Measurements from ENCODE around the gene BHLHE41. TPM values are rescaled to one million over a fixed set of nuclear protein-coding genes. Genes with fewer than 3 reads are reported as not detected.

Gene BHLHE41
- total RNA-seq (ENCODE audit: low replicate concordance), result 0.12 TPM in 1 of 2 replicates, not detected in the other

GRCh38 chr12:26124446-26125399, at the start of gene BHLHE41:
BHLHE41 (minus strand) TSS chr12:26125037; CDS start chr12:26124779, 258 bp downstream.
- Histone ChIP-seq H3K4me3 (peak within 1 kb of the TSS; percentile 58), H2AFZ (replicated peaks) (peak within 1 kb of the TSS; percentile 19), H3K4me2 (peak within 1 kb of the TSS; percentile 91), H3K27ac (no peak within 1 kb of the TSS), H3K4me1 (peaks cover 17% of the 10 kb centered on the region), H4K20me1 (ENCODE audit: low read depth) (peaks cover 51% of the 10 kb centered on the region), H3K9ac (no peak within 1 kb of the TSS), H3K9me3 (ENCODE audit: low read depth) (no peaks in the 10 kb centered on the region), H3F3A (ENCODE audit: low read depth) (peaks cover 60% of the 10 kb centered on the region), H3K27me3 (peaks cover 100% of the 10 kb centered on the region), H3K79me2 (ENCODE audit: low read depth) (no peaks in the 10 kb centered on the region), H3K36me3 (no peaks in the 10 kb centered on the region)
- Mint-ChIP-seq H3K9me3 (no peaks in the 10 kb centered on the region), H3K27ac (peak within 1 kb of the TSS; percentile 46), H3K27me3 (ENCODE audit: insufficient read depth, low read depth) (peaks cover 50% of the 10 kb centered on the region), H3K36me3 (no peaks in the 10 kb centered on the region), H3K4me3 (peak within 1 kb of the TSS; percentile 95), H3K4me1 (peaks cover 31% of the 10 kb centered on the region)
- TF ChIP-seq EZH2phosphoT487 (IDR thresholded peaks at IDR 0.05) (peak; percentile 64), EZH2 (IDR thresholded peaks at IDR 0.05) (peak; percentile 60)
- TF ChIP-seq, protein P1, sequence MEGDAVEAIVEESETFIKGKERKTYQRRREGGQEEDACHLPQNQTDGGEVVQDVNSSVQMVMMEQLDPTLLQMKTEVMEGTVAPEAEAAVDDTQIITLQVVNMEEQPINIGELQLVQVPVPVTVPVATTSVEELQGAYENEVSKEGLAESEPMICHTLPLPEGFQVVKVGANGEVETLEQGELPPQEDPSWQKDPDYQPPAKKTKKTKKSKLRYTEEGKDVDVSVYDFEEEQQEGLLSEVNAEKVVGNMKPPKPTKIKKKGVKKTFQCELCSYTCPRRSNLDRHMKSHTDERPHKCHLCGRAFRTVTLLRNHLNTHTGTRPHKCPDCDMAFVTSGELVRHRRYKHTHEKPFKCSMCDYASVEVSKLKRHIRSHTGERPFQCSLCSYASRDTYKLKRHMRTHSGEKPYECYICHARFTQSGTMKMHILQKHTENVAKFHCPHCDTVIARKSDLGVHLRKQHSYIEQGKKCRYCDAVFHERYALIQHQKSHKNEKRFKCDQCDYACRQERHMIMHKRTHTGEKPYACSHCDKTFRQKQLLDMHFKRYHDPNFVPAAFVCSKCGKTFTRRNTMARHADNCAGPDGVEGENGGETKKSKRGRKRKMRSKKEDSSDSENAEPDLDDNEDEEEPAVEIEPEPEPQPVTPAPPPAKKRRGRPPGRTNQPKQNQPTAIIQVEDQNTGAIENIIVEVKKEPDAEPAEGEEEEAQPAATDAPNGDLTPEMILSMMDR (IDR thresholded peaks at IDR 0.05), result no peak
- DNase-seq (ENCODE audit: low spot score), result peak; percentile 76

DNA sequence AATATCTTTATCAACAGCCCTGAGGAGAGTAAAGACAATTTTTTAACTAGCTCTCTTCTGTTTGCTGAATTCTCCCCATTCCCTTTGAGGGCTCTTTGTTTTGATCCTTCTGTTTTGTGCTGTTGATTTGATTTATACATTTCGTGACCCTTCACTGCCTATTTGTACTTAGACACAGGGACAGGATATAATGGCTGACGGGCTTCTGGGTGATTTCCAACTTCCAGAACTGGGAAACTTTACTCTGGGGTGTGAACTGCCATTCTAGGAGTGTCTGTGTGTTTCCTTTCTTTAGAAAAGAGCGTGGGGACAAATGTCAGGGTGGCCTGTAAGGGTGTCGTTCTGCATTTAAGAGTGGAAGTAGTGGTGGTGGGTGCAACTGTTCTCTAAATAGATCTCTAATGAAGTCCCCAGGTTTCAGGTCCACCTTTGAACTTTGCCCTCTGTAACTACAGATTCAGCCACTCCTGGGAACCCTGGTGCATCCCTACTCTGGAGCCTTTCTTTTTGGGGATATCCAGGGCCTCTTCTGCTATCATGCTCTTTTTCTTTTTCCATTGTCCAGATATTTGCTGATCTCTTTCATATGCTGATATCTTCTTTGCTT, 48.2 kb upstream of the BHLHE41 start:
- Mint-ChIP-seq H3K9me3 (no peaks in the 10 kb centered on the region), H3K27me3 (ENCODE audit: insufficient read depth, low read depth) (no peaks in the 10 kb centered on the region), H3K36me3 (no peaks in the 10 kb centered on the region), H3K27ac (no peak overlapping the region), H3K4me1 (no peaks in the 10 kb centered on the region), H3K4me3 (no peak overlapping the region)
- no peaks in the 10 kb centered on the region for H3K9me3 ChIP-seq (ENCODE audit: low read depth)
- H3K9ac ChIP-seq, result no peak overlapping the region
- DNase-seq (ENCODE audit: low spot score), result no peak
- no peak overlapping the region for H3K4me3 ChIP-seq
- no peaks in the 10 kb centered on the region for H3K27me3 ChIP-seq
- no peak overlapping the region for H3K4me2 ChIP-seq
- H3K27ac ChIP-seq, result no peak overlapping the region
- no peak for TF ChIP-seq EZH2 (IDR thresholded peaks at IDR 0.05)
- TF ChIP-seq, protein P1 (IDR thresholded peaks at IDR 0.05), result no peak
- H3K36me3 ChIP-seq, result no peaks in the 10 kb centered on the region
- H3K79me2 ChIP-seq (ENCODE audit: low read depth), result no peaks in the 10 kb centered on the region
- H3F3A ChIP-seq (ENCODE audit: low read depth), result no peaks in the 10 kb centered on the region
- no peaks in the 10 kb centered on the region for H4K20me1 ChIP-seq (ENCODE audit: low read depth)
- no peak overlapping the region for H2AFZ ChIP-seq (replicated peaks)
- no peaks in the 10 kb centered on the region for H3K4me1 ChIP-seq

GRCh38 chr12:26172539-26172938, 47.7 kb upstream of the BHLHE41 start:
- no peaks in the 10 kb centered on the region for H3K36me3 ChIP-seq
- no peaks in the 10 kb centered on the region for H3K9me3 ChIP-seq (ENCODE audit: low read depth)
- H3K27me3 ChIP-seq, result no peaks in the 10 kb centered on the region
- no peaks in the 10 kb centered on the region for H3K79me2 ChIP-seq (ENCODE audit: low read depth)
- no peaks in the 10 kb centered on the region for H3F3A ChIP-seq (ENCODE audit: low read depth)
- TF ChIP-seq, protein P1 (IDR thresholded peaks at IDR 0.05), result no peak
- Mint-ChIP-seq H3K4me1 (no peaks in the 10 kb centered on the region), H3K36me3 (no peaks in the 10 kb centered on the region), H3K27ac (no peak overlapping the region), H3K27me3 (ENCODE audit: insufficient read depth, low read depth) (no peaks in the 10 kb centered on the region), H3K9me3 (no peaks in the 10 kb centered on the region), H3K4me3 (no peak overlapping the region)
- no peak for DNase-seq (ENCODE audit: low spot score)
- no peak overlapping the region for H3K4me2 ChIP-seq
- no peaks in the 10 kb centered on the region for H3K4me1 ChIP-seq
- no peak overlapping the region for H3K4me3 ChIP-seq
- no peak overlapping the region for H3K27ac ChIP-seq
- H3K9ac ChIP-seq, result no peak overlapping the region
- H4K20me1 ChIP-seq (ENCODE audit: low read depth), result no peaks in the 10 kb centered on the region
- H2AFZ ChIP-seq (replicated peaks), result no peak overlapping the region
